Stimulated activated CD4-positive, alpha-beta T cell treated with anti-CD3 and anti-CD28 coated beads, TNF-alpha, amount 100 ng/mL, for 1 hour (primary cell): ENCODE data around the gene DCAF10.
A peak's percentile ranks its signal among the peaks of the same experiment; 100 is the strongest.
"Not testable (repeated sequence)": the region's sequence is repeated elsewhere in the genome, so short reads cannot be mapped to it uniquely, and the experiment has no call there.

Experiments used
- DNase-seq, 3 donors: peaks; one replicate each; pipeline ENCODE4 v3.0.0-alpha.2; 2020; ENCODE audit warnings: low read depth in 3 of 3, low spot score in 1 of 3

The DCAF10 gene

GRCh38 chr9:37906312-37907239, 106.0 kb downstream of the DCAF10 start:
- no peak for DNase-seq

DNA sequence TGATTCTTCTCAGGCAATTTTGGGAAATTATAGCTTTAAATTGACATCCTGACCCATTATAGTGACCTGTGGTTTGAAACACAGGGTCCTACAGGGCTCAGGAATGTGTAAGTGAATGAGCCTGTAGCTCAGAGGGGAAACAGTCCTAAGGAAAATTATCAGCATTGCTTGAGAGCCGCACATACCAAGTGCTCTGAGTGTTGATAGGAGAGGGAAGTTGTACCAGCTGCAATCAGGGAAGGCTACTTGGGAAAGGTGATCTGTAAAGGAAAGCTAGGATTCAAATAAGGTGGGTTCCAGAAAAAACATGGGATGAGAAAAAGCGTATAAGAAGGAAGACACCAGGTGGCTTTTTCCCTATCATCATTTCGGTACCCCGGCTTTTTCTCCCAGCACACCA, 107.7 kb downstream of the DCAF10 start:
- DNase-seq: no peak

- DNase-seq: no peak
Measured at GRCh38 chr9:37908698-37909186, 108.1 kb downstream of the DCAF10 start.

GRCh38 chr9:37909326-37909725, 108.7 kb downstream of the DCAF10 start:
- no peak for DNase-seq

GRCh38 chr9:37909836-37910235, 109.2 kb downstream of the DCAF10 start:
- DNase-seq: not testable (repeated sequence)

DNA sequence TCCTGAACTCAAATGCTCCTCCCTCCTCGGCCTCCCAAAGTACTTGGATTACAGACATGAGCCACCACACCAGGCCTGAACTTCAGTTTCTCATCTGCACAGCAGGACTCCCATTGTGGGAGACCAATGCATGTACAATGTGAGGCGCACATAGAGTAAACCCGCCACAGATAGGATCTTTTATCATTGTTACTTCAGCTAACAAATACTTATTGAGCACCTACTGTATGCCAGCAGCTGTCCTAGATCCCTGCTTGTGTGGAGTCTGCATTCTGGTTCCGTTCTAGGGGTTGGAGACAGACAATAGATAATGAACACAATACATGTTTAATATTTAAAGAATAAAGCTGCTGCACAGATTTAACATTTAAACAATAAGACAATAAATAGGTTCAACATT, 109.7 kb downstream of the DCAF10 start:
- DNase-seq: no peak

DNA sequence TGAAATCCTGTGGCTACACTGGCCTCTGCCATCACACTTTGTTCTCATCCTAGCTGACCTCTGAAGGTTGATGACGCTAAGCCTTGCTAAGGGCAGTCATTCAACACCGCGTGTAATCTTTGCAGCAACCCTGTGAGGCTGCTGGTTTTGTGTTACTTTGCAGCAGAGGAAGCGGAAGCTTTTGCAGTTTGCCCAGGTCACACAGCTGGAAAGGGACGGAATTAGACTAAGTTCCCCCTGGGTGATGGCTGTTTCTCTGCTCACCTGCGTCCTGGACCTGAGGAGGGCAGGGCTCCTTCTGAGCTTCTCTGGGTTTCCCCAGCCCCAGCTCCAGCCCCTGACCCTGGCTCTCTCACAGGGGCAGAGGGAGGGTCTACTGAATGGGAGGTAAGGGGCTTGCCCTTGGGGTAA, 110.7 kb downstream of the DCAF10 start:
- DNase-seq: no peak

DNA sequence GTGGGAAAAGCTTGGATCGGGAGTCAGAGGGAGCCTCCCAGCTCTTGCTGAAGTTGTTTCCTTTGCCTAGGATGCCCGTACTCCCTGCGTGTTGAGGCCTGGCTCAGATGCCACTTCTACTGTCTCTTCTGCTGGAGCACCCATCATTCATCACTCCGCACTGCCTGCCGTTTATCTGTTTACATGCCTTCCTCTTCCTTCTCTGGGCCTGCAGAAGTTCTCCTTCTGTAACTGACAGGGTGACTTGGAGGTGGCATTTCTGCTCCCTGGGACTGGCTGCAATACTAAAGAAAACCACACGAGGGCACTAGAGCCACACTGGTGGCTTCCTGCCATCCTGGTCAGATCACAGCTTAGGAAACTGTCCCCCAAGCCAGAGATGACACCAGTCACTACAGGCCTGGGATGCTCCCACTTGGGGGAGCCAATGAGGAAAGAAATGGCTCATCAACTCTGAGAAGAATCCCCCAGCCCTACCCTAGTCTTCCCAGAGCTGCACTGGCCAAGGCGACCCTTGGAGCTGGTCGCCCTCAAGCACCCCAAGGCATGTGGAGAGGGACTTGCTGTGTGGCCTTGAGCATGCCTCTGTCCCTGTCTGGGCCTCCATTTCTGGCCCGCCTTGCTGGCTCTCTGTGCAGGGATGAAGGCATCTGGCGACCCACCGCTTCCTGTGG, 113.0 kb downstream of the DCAF10 start:
- DNase-seq: peak; percentile 26 to 77 (median 62)

DNA sequence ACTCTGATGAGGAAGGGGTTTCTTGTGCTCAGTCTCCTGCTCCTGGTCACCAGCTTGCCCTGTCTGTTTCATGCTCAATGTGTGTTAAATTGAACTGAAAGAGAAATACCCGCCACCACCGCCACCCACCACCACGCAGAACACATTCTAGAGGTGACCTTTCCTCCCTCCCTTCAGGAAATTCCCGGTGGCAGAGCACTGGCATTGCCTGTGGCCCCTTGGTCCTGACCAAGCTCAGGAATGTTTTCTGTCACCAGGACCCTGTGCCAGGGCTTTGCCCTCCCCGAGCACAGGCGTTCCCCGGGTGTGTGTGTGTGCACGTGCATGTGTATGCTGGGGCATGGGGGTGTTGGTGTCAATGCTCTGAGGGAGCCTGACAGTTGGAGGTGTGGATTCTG, 113.6 kb downstream of the DCAF10 start:
- no peak for DNase-seq

DNA sequence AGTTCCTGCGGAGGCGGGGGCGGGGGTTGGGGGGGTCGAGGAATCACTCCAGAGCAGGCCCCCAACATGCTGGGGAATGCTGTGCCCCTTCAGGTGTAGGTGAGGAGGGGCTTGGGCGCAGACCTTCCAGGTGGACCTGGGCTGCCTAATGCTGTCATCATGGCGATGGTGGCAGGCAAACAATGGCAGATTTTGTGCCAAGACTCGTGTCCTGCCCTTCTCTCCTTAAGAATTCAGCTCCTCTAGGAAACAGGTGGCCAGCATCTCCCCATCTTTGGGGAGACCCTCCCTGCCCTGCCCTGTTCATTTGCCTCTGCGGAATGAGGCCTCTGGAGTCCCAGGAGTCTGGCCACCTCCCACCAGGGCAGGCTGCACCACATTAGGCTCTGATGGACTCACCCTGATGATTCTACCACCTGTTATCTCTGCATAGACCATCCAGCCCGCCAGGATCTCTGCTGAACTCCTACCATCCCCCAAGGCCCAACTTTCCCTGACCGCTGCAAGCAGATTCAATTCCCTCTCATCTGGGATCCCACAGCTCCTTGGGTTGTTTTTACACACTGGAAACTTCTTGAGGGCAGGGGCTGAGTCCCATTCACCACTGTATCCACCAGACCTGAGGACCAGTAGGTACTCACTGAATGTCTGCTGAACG, 114.2 kb downstream of the DCAF10 start:
- no peak for DNase-seq

GRCh38 chr9:37915911-37916470, 115.4 kb downstream of the DCAF10 start:
- DNase-seq: no peak

- DNase-seq: no peak
Measured at GRCh38 chr9:37916471-37917312, 116.1 kb downstream of the DCAF10 start.
